NCI-H146 treated with DMSO at 0.1 percent for 48 hours (cell line): ENCODE data around the gene TMEM164.

ENCODE experiments used
- DNase-seq: peaks from one replicate; lab custom pipeline; 2025; ENCODE audit not compliant: unreplicated experiment; lab: John Stamatoyannopoulos, UW

Gene TMEM164

DNA sequence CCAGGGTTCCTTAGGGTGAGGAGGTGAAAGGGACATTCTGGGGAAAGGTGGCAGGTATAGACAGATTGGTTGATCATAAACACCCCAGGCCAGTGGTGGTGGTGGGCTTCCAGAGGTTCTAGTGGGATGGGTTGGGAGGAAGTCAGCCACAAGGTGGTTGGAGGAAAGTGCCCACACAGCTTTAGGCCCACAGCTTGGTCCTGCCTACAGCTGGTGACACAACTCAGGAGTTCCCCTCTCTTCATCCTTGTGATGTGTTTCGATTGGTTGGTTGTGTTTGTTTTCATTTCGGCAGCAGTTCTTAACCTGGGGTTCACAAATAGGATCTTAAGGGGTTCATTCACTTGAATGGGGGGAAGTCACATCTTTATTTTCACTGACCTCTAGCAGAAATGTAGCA, 157.0 kb downstream of the TMEM164 start:
- no peak for DNase-seq

- no peak for DNase-seq
These were observed 158.4 kb downstream of the TMEM164 start for GRCh38 chrX:110161361-110161686.

DNA sequence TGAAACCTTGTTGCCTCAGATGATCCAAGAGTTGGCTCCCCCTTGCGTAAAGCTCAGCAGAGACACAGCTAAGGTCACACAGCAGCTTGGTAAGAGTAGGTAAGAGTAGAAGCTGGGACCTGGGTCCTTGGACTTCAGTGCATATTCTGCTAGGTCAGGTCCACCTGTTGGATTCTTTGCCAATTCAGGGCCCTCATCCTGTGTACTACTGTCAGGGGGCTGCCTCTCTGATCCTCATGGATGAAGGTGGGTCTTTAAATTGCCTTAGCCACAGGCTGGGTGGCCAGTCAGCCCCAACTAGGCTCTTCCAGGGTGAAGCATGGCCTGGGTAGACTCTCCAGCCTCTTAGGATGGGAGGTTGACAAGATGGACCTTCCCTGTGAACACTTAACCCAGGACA, 159.2 kb downstream of the TMEM164 start:
- DNase-seq: no peak

- no peak for DNase-seq
These were observed 160.0 kb downstream of the TMEM164 start for GRCh38 chrX:110162867-110163266.

DNA sequence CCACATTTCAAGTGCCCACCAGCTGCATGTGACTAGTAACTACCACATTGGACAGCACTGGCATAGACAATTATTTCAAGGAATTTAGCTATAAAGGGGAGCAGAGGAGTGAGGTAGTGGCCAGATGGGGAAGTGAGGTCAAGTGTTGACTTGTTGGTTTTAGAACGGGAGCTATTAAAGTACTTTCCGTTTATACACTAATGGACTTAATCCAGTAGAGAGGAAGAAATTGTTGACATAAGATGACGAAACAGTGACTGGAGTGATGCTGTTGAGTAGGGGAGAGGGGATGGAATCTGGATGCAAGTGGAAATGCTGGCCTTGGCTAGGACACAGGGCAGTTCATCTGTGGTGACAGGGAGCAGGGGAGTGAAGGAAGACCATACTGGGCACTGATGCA, 160.6 kb downstream of the TMEM164 start:
- DNase-seq: no peak

DNA sequence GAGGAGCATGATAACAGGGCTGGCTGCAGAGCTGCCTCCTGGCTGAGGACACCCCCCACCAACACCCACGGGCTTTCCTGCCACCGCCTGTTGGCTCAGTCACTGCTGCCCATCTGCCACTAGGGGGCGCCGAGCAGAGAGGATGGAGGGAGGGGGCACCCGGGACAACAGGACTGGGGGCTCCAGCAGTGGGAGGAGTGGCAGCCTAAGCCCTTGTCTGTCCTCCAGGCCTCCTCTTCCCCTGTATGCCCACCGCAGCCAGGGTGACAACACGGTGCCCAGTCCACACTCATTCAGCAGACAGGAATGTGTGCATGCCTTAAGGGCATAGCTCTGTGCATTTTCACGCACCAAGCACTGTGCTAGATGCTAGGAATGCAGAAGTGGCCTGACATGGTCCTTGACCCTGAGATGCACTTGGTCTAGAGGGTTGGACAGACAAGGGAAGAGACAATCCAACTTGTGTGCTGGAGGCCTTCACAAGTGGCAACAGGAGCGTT, 165.1 kb downstream of the TMEM164 start:
- no peak for DNase-seq

DNA sequence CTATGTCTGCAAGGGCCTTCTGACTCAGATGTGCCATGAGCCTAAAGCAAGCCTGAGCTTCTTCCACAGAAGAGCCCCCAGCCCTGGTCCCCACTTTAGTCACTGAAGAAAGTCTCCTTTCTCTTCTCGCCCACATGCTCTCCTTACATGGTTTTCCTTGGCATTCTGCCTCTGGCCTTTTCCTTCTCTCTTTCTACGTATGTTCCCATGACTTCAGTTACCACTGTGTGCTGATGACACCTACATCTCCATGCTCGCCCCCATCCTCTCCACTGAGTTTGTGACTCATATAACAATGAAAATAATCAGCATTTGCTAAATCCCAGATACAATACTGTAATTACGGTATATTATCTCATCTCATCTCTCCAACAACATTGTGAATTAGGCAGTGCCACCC, 165.7 kb downstream of the TMEM164 start:
- DNase-seq: no peak

DNA sequence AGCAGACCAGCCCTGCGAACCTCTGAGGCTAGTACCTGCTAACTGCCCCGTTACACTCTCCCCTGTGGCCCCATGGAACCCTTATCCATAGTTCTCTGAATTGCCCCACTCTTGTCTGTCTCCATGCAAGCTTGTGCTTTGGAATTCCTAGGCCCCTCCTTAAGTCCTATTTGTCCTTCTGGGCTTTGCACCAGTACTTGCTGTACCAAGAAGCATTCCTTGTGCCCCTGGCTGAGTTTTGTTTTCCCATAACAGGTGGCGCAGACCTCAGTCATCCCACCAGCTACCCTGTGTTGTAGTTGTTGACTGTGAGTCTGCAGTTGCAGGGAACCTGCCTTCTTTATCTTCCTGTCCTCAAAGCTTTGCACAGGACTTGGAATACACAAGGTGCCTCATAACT, 167.1 kb downstream of the TMEM164 start:
- no peak for DNase-seq

GRCh38 chrX:110171442-110171841, 168.5 kb downstream of the TMEM164 start:
- DNase-seq: no peak

GRCh38 chrX:110172215-110172614, 169.3 kb downstream of the TMEM164 start:
- no peak for DNase-seq

DNA sequence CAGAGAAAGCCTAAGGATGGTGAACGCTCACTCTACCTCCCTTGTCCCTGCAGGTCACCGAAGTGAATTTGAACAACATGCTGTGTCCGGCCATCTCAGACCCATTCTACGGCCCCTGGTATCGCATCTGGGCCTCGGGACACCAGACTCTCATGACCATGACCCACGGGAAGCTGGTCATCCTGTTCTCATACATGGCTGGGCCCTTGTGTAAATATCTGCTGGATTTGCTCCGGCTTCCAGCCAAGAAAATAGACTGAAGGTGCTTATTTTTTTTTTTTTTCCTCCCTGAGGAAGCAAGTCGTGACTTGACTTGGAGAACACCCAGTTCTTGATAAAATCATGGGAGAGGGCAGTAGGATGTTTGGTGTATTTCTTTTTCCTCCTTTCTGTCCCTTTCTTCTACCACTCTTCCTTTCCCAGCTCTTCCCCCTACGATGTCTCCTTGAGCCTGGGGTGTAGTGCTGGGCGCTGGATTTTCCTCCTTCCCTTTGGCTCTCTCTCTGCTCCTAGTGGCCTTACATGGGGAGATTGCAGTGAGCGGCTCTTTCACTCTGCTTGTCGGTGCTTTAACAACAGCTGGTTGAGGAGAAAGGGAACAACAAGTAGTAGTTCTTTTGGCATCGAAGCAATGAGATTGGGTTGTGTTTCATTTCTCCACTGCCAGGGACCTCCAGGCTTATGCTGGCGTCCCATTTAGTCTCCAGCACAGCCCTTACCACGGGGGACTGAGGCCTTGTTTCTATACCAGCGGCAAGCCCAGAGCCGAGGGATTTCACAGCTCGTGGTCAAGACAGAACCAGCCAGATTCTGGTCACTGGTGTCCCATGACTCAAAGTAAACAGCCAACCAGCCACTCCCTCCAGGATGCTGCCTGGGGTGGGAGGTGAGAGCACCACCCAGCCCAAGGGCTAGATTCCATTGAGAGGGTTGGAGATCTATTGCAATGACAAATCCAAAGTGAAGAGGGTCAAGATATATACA, 170.6 kb downstream of the TMEM164 start:
- DNase-seq: no peak

DNA sequence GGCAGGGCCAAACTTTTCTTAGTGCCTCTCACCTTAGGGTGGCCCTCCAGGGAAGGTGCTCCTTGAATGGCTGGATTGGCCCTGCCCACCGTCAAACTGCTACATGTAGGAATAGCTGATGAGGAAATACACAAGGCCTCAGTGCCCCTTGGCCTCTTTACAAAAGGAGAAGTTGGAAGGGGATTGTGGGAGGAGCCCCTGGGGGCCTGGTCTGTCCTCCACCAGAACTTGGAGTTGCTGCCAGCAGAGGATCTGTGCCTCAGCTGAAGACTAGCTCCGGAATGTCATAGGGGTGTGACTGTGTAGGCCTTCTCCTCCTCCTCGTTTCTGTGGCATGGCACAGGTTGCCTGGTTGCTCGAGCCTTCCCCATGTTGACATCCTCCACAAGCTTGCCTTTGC, 172.2 kb downstream of the TMEM164 start:
- no peak for DNase-seq

DNA sequence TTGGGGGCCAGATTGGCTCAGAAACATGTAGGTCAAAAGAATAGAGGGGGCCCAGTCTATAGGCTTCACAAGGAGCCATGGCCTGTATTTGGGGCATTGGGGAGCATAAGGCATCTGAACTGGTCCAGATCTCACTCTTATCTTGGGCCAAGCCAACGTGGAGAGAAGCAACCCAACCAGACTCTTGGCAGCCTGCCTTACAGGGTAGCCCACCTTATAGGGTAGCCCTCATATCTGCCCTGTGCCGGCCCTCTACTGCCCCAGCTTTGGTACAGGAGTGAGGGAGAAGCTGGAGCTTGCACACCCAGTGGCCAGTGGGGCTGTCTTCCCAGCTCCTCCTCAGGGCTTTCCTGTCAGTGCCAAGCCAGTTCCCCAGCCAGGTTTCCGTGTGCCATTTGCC, 172.8 kb downstream of the TMEM164 start:
- DNase-seq: no peak

DNA sequence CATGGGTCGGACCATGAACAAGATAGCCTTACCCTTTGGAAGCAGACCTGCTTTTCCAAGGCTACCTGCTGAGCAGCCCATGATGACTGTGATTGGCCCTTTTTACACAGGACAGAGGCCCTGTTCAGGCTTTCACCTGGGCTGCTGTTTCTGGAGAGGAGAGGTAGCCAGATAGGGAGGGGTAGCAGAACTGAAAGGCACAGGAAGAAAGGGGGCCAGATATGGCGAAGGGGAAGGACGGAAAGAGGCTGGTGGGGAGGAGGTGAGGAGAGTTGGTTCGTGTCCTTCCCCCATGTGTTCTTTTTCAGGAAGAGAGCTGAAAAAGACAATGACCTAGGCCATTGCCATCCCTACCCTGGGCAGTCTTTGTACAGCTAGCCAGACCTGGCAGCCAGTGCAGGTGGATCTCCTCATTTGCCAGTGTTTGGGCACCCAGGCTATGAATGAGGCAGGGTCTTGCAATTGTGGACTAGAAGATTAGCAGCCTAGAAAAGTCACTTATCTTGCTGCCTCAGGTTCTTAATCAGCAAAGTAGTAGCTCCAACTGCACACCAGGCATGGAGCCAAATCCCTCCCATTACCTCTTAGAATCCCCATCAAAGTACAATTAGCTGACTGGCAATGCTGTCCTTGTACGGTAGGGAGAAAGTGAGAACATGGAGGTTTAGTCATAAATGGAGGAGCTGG, 175.4 kb downstream of the TMEM164 start:
- no peak for DNase-seq

DNA sequence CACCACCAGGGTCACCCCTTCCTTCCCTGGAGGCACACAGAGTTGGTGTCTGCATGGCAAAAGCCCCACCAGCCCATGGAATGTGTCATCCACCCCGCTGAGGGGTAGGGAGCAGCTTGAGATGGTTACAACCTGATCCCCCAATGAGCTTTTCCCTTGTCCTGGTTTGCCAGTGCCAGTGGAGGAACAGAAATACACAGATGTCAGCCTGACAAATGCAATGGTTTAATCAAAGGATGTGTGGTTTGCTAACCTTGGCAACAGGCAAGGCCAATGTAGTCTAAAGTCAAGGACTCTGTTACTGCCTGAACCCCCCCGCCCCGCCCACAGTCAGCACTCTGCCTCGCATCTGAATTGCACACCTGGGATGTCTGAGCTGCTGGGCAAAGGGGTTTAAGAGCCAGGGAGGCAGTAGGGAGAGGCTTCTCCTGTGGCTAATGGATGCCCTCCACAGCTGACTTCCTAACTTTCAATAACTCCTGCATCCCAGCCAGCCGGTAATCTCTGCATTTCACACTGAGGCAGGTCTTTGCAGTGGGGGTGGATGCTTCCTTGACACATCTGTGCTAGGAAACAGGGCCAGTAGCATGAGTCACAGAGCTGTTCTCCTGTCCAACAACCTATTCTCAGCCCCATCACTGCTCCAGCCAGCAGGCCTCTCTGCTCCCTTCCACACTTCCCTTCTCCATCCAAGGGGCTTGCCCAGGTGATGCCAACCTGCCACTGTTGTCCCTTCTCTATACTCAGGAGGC, 177.4 kb downstream of the TMEM164 start:
- no peak for DNase-seq

DNA sequence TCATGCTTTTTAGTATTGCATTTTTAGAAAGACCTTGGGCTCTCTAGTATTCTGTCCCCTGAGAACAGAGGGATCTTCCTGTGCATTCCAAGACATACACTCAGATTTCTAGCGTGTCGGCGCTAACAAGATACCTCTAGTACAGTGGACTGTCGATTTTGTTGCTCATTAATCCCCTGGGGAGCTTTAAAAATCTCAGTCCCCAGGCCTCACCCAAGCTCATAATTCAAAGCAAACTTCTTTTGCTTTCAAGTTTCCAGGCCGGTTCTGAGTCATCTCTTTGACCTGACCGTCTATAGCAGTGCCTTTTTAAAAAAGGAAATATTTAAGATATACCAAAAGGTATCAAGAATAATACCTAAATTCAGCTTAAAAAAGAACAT, 178.0 kb downstream of the TMEM164 start:
- no peak for DNase-seq

DNA sequence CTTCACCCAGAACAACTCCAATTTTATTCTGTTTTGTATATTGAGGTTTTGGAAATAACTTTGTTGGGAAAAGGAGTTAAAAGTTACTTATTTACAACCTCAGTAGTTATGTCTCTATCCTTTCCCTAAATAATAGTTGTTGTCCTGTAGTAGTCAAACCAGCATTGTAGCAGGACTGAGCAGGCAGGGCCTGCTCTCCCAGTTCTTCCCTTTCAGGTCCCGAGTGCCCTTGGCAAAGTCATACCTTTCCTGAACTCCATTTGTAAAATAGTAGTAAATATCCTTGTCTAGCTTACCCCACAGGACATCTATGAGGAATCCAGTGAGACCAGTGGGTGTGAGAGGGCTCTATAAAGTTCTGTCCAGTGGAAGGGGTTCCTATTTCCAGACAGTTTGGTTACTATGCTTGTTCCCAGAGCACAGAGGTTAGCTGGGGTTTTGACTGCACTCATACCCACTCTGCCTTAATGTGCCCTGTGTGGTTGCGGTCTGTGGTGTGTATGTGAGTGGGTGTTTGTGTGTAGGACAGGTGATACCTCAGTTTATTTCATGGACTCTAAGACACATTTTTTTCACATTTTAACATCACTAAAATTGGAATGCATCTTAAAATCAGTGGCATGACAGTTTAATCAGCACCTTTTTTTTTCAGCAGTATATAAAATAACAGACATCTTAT, 178.7 kb downstream of the TMEM164 start:
- no peak for DNase-seq

DNA sequence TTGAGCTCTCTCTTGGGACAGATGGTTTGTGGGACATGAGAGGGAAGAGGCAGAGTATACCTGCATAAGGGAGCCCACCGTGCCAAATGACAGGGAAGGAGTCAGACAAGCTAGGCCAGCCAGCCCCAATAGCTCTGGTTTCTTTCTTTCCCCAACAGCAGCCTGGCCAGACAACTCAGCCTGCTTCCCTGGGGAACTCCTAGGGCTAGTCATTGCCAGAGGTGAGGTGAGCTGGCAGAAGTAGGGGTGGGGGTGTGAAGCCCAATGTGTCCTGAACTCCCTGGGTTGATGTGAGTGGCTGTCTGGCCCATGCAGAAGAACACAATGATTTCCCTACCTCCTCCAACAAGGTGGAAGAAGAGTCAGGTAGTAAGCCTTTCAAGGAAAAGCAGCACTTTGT, 179.4 kb downstream of the TMEM164 start:
- DNase-seq: no peak

DNA sequence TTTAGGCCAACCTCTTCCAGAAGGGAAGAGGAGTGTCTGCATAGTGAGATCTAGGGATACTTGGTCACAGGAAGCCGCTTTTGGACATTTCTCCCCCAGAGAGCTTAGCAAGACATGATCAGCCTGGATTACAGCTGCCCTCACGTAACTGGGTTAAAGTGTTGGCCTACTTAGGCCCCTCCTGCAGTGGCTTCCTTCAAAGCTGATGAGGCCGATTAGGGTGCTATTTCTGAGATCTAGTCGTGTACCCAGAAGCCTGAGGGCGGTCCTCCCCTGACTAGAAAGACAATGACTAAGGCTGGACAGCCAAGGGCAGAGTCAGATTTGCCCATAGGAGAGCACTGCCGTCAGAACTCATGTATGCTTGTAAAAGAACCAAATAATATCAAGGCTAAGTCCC, 180.0 kb downstream of the TMEM164 start:
- DNase-seq: no peak

GRCh38 chrX:110183314-110183713, 180.4 kb downstream of the TMEM164 start:
- DNase-seq: no peak
